SH-SY5Y (cell line): ENCODE results near the gene MECR.

Experiments used
- GATA2 ChIP-seq: IDR thresholded peaks from 2 replicates; pipeline ENCODE4 v1.6.1; 2011; ENCODE audit warnings: mild to moderate bottlenecking, low read depth, low read length
- GATA3 ChIP-seq: IDR thresholded peaks from 2 replicates; pipeline ENCODE4 v1.6.1; 2011; ENCODE audit warnings: low read depth, mild to moderate bottlenecking, low read length, moderate library complexity

DNA sequence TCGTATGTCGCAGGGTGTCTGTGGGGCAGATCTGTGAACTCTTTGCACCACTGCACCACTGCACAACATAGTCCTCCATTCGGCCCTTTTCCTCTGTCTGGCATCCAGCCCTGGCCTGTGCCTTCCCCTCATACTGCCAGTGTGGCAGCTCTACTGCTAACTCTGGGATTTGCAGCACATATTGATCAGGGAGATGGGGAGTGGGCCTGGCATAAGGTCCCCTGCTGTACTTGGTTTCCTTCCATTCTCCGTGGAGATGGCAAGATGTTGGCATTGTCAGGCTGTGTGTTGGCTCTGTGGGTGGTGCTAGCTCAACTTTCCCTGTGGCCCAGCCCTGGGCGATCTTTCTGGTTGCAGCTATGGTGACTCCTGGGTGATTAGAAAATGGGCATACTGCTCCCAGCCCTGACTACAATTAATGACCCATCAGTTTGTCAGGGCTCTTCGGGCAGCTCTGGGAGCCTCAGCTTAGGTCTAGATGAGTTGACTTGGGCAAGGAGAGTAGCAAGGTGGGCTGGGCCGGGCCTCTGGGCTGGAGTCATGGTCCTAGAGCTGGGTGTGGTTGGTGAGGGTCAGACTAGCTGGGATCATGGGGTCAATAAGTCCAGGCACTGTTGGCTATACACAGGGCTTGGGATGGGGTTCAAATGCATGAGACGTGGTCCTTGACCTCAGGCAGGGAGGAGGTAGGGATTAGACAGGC is 17.0 kb upstream of the MECR start:
- no peak for TF ChIP-seq GATA2
- TF ChIP-seq GATA3, result no peak
